ENCODE data around the gene SLC35F1. TPM values are rescaled to one million over a fixed set of nuclear protein-coding genes. Genes with fewer than 3 reads are reported as not detected.
A peak's percentile ranks its signal among the peaks of the same experiment; 100 is the strongest.

The SLC35F1 gene
- total and polyA plus RNA-seq, 2 experiments from 2014 or later, result 0.04 to 0.43 TPM

GRCh38 chr6:117916483-117916882 lies 9.4 kb downstream of the SLC35F1 start:
- Histone ChIP-seq H3K27me3 (peaks cover 27% of the 10 kb centered on the region), H2AFZ (no peak overlapping the region), H3K27ac (no peak overlapping the region), H3K9me3 (ENCODE audit: low read depth) (no peaks in the 10 kb centered on the region), H4K20me1 (ENCODE audit: insufficient read depth, poor library complexity, severe bottlenecking) (no peaks in the 10 kb centered on the region), H3K4me1 (ENCODE audit: insufficient read depth) (no peaks in the 10 kb centered on the region), H3K4me3 (no peak overlapping the region), H3K79me2 (no peaks in the 10 kb centered on the region), H3K9me2 (replicated peaks; ENCODE audit: insufficient read depth) (no peaks in the 10 kb centered on the region), H3K4me2 (no peak overlapping the region), H3K36me3 (replicated peaks; ENCODE audit: insufficient read depth, low read depth) (no peaks in the 10 kb centered on the region)
- DNase-seq (ENCODE audit: low spot score), result no peak
- WGBS (ENCODE audit: low lambda C conversion rate, missing lambda C conversion rate), result 94% methylated on average over 1 of the region's 1 CpG
- TF ChIP-seq EZH2 (IDR thresholded peaks at IDR 0.05; ENCODE audit: borderline replicate concordance), result no peak
- no peak for TF ChIP-seq EZH2phosphoT487 (IDR thresholded peaks at IDR 0.05; ENCODE audit: low read depth, severe bottlenecking, unreplicated experiment)
- TF ChIP-seq CTCF (IDR thresholded peaks at IDR 0.05; ENCODE audit: poor library complexity), result no peak

- H3K9me2 ChIP-seq (replicated peaks; ENCODE audit: insufficient read depth), result no peaks in the 10 kb centered on the region
- H4K20me1 ChIP-seq (ENCODE audit: insufficient read depth, poor library complexity, severe bottlenecking), result no peaks in the 10 kb centered on the region
- no peaks in the 10 kb centered on the region for H3K36me3 ChIP-seq (replicated peaks; ENCODE audit: insufficient read depth, low read depth)
- H3K9me3 ChIP-seq (ENCODE audit: low read depth), result no peaks in the 10 kb centered on the region
- no peak overlapping the region for H3K4me3 ChIP-seq
- H3K4me2 ChIP-seq, result no peak overlapping the region
- DNase-seq (ENCODE audit: low spot score), result no peak
- peaks cover 27% of the 10 kb centered on the region for H3K27me3 ChIP-seq
- no peak for TF ChIP-seq CTCF (IDR thresholded peaks at IDR 0.05; ENCODE audit: poor library complexity)
- TF ChIP-seq EZH2phosphoT487 (IDR thresholded peaks at IDR 0.05; ENCODE audit: low read depth, severe bottlenecking, unreplicated experiment), result no peak
- TF ChIP-seq EZH2 (IDR thresholded peaks at IDR 0.05; ENCODE audit: borderline replicate concordance), result no peak
- 71% methylated on average over 2 of the region's 2 CpGs for WGBS (ENCODE audit: low lambda C conversion rate, missing lambda C conversion rate)
- no peak overlapping the region for H2AFZ ChIP-seq
- H3K27ac ChIP-seq, result no peak overlapping the region
- no peaks in the 10 kb centered on the region for H3K79me2 ChIP-seq
- H3K4me1 ChIP-seq (ENCODE audit: insufficient read depth), result no peaks in the 10 kb centered on the region
Measured at GRCh38 chr6:117917176-117917575, 10.1 kb downstream of the SLC35F1 start.

- no peak overlapping the region for H3K4me3 ChIP-seq
- no peaks in the 10 kb centered on the region for H3K79me2 ChIP-seq
- H3K36me3 ChIP-seq (replicated peaks; ENCODE audit: insufficient read depth, low read depth), result no peaks in the 10 kb centered on the region
- H3K4me1 ChIP-seq (ENCODE audit: insufficient read depth), result no peaks in the 10 kb centered on the region
- no peaks in the 10 kb centered on the region for H4K20me1 ChIP-seq (ENCODE audit: insufficient read depth, poor library complexity, severe bottlenecking)
- no peak for DNase-seq (ENCODE audit: low spot score)
- no peak overlapping the region for H3K4me2 ChIP-seq
- H3K27me3 ChIP-seq, result peaks cover 27% of the 10 kb centered on the region
- H2AFZ ChIP-seq, result no peak overlapping the region
- H3K27ac ChIP-seq, result no peak overlapping the region
- no peaks in the 10 kb centered on the region for H3K9me3 ChIP-seq (ENCODE audit: low read depth)
- WGBS (ENCODE audit: low lambda C conversion rate, missing lambda C conversion rate), result 54% methylated on average over 5 of the region's 5 CpGs
- TF ChIP-seq EZH2 (IDR thresholded peaks at IDR 0.05; ENCODE audit: borderline replicate concordance), result no peak
- no peak for TF ChIP-seq CTCF (IDR thresholded peaks at IDR 0.05; ENCODE audit: poor library complexity)
- TF ChIP-seq EZH2phosphoT487 (IDR thresholded peaks at IDR 0.05; ENCODE audit: low read depth, severe bottlenecking, unreplicated experiment), result no peak
- no peaks in the 10 kb centered on the region for H3K9me2 ChIP-seq (replicated peaks; ENCODE audit: insufficient read depth)
Measured at GRCh38 chr6:117918454-117918853, 11.4 kb downstream of the SLC35F1 start.

GRCh38 chr6:117919275-117919674 lies 12.2 kb downstream of the SLC35F1 start:
- no peaks in the 10 kb centered on the region for H3K36me3 ChIP-seq (replicated peaks; ENCODE audit: insufficient read depth, low read depth)
- peak overlapping the region; percentile 87 for H3K4me2 ChIP-seq
- no peak for DNase-seq (ENCODE audit: low spot score)
- no peaks in the 10 kb centered on the region for H3K9me3 ChIP-seq (ENCODE audit: low read depth)
- H3K9me2 ChIP-seq (replicated peaks; ENCODE audit: insufficient read depth), result no peaks in the 10 kb centered on the region
- no peak overlapping the region for H2AFZ ChIP-seq
- peaks cover 27% of the 10 kb centered on the region for H3K27me3 ChIP-seq
- H3K27ac ChIP-seq, result no peak overlapping the region
- H3K79me2 ChIP-seq, result no peaks in the 10 kb centered on the region
- H4K20me1 ChIP-seq (ENCODE audit: insufficient read depth, poor library complexity, severe bottlenecking), result no peaks in the 10 kb centered on the region
- TF ChIP-seq EZH2phosphoT487 (IDR thresholded peaks at IDR 0.05; ENCODE audit: low read depth, severe bottlenecking, unreplicated experiment), result no peak
- TF ChIP-seq CTCF (IDR thresholded peaks at IDR 0.05; ENCODE audit: poor library complexity), result no peak
- no peak for TF ChIP-seq EZH2 (IDR thresholded peaks at IDR 0.05; ENCODE audit: borderline replicate concordance)
- H3K4me1 ChIP-seq (ENCODE audit: insufficient read depth), result no peaks in the 10 kb centered on the region
- 26% methylated on average over 7 of the region's 7 CpGs for WGBS (ENCODE audit: low lambda C conversion rate, missing lambda C conversion rate)
- no peak overlapping the region for H3K4me3 ChIP-seq

All from hepatocyte (in vitro differentiated cells).